GM23338 (cell line): ENCODE measurements around the gene DYNC2LI1. TPM values are rescaled to one million over a fixed set of nuclear protein-coding genes. Genes with fewer than 3 reads are reported as not detected.
A peak's percentile ranks its signal among the peaks of the same experiment; 100 is the strongest.

Experiments used
- ATAC-seq: fragments of 200-7000 bp; cut with Tn5 transposase; 3 replicates; pipeline ENCODE4 v1.9.1; 2020
- DNase-seq: peaks from one replicate; pipeline ENCODE4 v3.0.0-alpha.2; 2015; ENCODE audit warnings: low spot score
- H2AFZ ChIP-seq: fragments of 200-600 bp; sonication (generic); 2 replicates; pipeline ENCODE4 v1.8.0; 2016; ENCODE audit warnings: antibody characterized with exemption, mild to moderate bottlenecking, moderate library complexity
- H3F3A ChIP-seq: fragments of 200-600 bp; sonication (generic); replicated peaks from 2 replicates; pipeline ENCODE4 v1.8.0; 2017; ENCODE audit warnings: antibody characterized with exemption, mixed run types, low read depth
- H3K27ac ChIP-seq: fragments of 200-600 bp; sonication (generic); 2 replicates; pipeline ENCODE4 v1.6.1; 2016; ENCODE audit warnings: low read depth
- H3K27me3 ChIP-seq: fragments of 200-600 bp; sonication (generic); 2 replicates; pipeline ENCODE4 v1.8.0; 2016; ENCODE audit warnings: mild to moderate bottlenecking, mixed run types, moderate library complexity; ENCODE audit not compliant: insufficient read depth
- H3K36me3 ChIP-seq: fragments of 200-600 bp; sonication (generic); 2 replicates; pipeline ENCODE4 v1.8.0; 2016; ENCODE audit warnings: mild to moderate bottlenecking; ENCODE audit not compliant: insufficient read depth
- H3K4me1 ChIP-seq: fragments of 200-600 bp; sonication (generic); 2 replicates; pipeline ENCODE4 v1.8.0; 2016; ENCODE audit warnings: mild to moderate bottlenecking, moderate library complexity; ENCODE audit not compliant: insufficient read depth
- H3K4me2 ChIP-seq: fragments of 200-600 bp; sonication (generic); 2 replicates; pipeline ENCODE4 v1.7.1; 2017; ENCODE audit warnings: mixed run types
- H3K4me3 ChIP-seq: fragments of 200-600 bp; sonication (generic); 2 replicates; pipeline ENCODE4 v1.6.1; 2016; ENCODE audit warnings: mixed run types
- H3K79me2 ChIP-seq: fragments of 200-600 bp; sonication (generic); replicated peaks from 2 replicates; pipeline ENCODE4 v1.8.0; 2017; ENCODE audit warnings: mild to moderate bottlenecking; ENCODE audit not compliant: insufficient read depth
- H3K9me2 ChIP-seq: fragments of 200-600 bp; sonication (generic); 2 replicates; pipeline ENCODE4 v1.8.0; 2017; ENCODE audit not compliant: insufficient read depth
- H4K20me1 ChIP-seq: fragments of 200-600 bp; sonication (generic); replicated peaks from 2 replicates; pipeline ENCODE4 v1.8.0; 2017; ENCODE audit warnings: mild to moderate bottlenecking; ENCODE audit not compliant: insufficient read depth
- H3K27ac Mint-ChIP-seq: 2 replicates; pipeline ENCODE4 v1.8.0; 2020; ENCODE audit warnings: inconsistent platforms, mild to moderate bottlenecking, moderate library complexity, mixed read lengths
- H3K27me3 Mint-ChIP-seq: 3 replicates; pipeline ENCODE4 v1.8.0; 2022; ENCODE audit warnings: low read depth, mild to moderate bottlenecking, moderate library complexity, mixed read lengths, inconsistent platforms; ENCODE audit not compliant: insufficient read depth, poor library complexity
- H3K36me3 Mint-ChIP-seq: 3 replicates; pipeline ENCODE4 v1.8.0; 2021; ENCODE audit warnings: low read depth, mild to moderate bottlenecking, inconsistent platforms, moderate library complexity, mixed read lengths
- H3K4me1 Mint-ChIP-seq: 3 replicates; pipeline ENCODE4 v1.8.0; 2020; ENCODE audit warnings: mild to moderate bottlenecking, inconsistent platforms, mixed read lengths
- H3K4me3 Mint-ChIP-seq: 3 replicates; pipeline ENCODE4 v1.8.0; 2021; ENCODE audit warnings: moderate library complexity, mild to moderate bottlenecking, inconsistent platforms, mixed read lengths
- H3K9me3 Mint-ChIP-seq: 3 replicates; pipeline ENCODE4 v1.8.0; 2020; ENCODE audit warnings: moderate library complexity, mild to moderate bottlenecking, inconsistent platforms, mixed read lengths
- ETS1 ChIP-seq: IDR thresholded peaks from 2 replicates; pipeline ENCODE4 v1.6.1; 2016; ENCODE audit warnings: antibody characterized with exemption
- EZH2 ChIP-seq: fragments of 200-600 bp; sonication (generic); IDR thresholded peaks from one replicate; pipeline ENCODE4 v1.8.0; 2017; ENCODE audit warnings: antibody characterized with exemption, mild to moderate bottlenecking, low read depth; ENCODE audit not compliant: unreplicated experiment
- JUNB ChIP-seq: IDR thresholded peaks from one replicate; pipeline ENCODE4 v1.6.1; 2016; ENCODE audit warnings: antibody characterized with exemption; ENCODE audit not compliant: unreplicated experiment
- STAT1 ChIP-seq: IDR thresholded peaks from one replicate; pipeline ENCODE4 v1.6.1; 2016; ENCODE audit warnings: antibody characterized with exemption; ENCODE audit not compliant: unreplicated experiment
- ZNF114 ChIP-seq: fragments of 250-450 bp; sonication (Bioruptor Pico); IDR thresholded peaks from 2 replicates; pipeline ENCODE4 v1.5.0; 2020; ENCODE audit warnings: mild to moderate bottlenecking, moderate library complexity
- ZNF331 ChIP-seq: fragments of 250-450 bp; sonication (Bioruptor Pico); IDR thresholded peaks from 2 replicates; pipeline ENCODE4 v1.5.0; 2020; ENCODE audit warnings: low read depth, mild to moderate bottlenecking, moderate library complexity
- ZNF462 ChIP-seq: fragments of 250-450 bp; sonication (Bioruptor Pico); IDR thresholded peaks from 2 replicates; pipeline ENCODE4 v1.5.0; 2020; ENCODE audit warnings: mild to moderate bottlenecking, moderate library complexity
- polyA plus RNA-seq: library from polyadenylated mRNA; unstranded; fragments of >200 nt; fragmentation: Nextera tagmentation; extraction: Ambion mirVana; gene quantifications from 2 replicates; pipeline ENCODE4 v1.2.1, GENCODE V29; 2016
- total RNA-seq: library from RNA; depleted of rRNA; stranded (reverse); fragments of >200 nt; shearing (Covaris generic); gene quantifications from 2 replicates; pipeline ENCODE4 v1.2.3, GENCODE V29; 2014

The DYNC2LI1 gene
- total and polyA plus RNA-seq, 2 experiments from 2014 or later: 8.4 to 11.5 TPM

DNA sequence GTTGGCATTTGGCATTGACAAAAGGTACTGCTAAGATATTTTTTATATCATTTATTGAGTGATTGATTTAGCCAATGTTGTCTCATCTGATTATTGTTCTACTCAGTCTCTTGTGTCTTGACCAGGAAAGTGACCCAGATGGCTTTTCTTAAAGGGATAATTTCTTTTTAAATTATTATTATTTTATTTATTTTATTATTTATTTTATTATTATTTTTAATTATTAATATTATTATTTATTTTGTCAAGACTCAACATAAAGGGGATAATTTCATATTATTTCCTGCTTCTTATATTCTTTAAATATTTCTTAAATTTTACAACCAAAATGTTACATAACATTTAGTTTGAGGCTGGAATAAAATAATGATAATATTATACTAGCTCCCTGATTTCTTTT, 27.1 kb downstream of the DYNC2LI1 start (continued):
- TF ChIP-seq ZNF462 (CRISPR knock-in tag): no peak
- TF ChIP-seq JUNB: no peak
- no peak for TF ChIP-seq ZNF114
- TF ChIP-seq ZNF331 (CRISPR knock-in tag): no peak

GRCh38 chr2:43802135-43802534, 28.3 kb downstream of the DYNC2LI1 start:
- Mint-ChIP-seq H3K9me3 (no peaks in the 10 kb centered on the region), H3K36me3 (no peaks in the 10 kb centered on the region), H3K27me3 (no peaks in the 10 kb centered on the region), H3K4me1 (no peaks in the 10 kb centered on the region), H3K27ac (no peak overlapping the region), H3K4me3 (no peak overlapping the region)
- Histone ChIP-seq H3K27me3 (no peaks in the 10 kb centered on the region), H3K36me3 (no peaks in the 10 kb centered on the region), H3K4me1 (no peaks in the 10 kb centered on the region), H4K20me1 (no peaks in the 10 kb centered on the region), H3K9me2 (no peaks in the 10 kb centered on the region), H3K4me3 (no peak overlapping the region), H3K4me2 (no peak overlapping the region), H3K27ac (no peak overlapping the region), H3F3A (no peaks in the 10 kb centered on the region), H2AFZ (no peak overlapping the region), H3K79me2 (no peaks in the 10 kb centered on the region)
- ATAC-seq (no peak), DNase-seq (peak; percentile 22)
- TF ChIP-seq EZH2 (no peak), ETS1 (no peak), STAT1 (no peak), ZNF462 (CRISPR knock-in tag) (no peak), ZNF114 (no peak)
